IMR-90 (cell line): ENCODE measurements around the gene LIX1.

ENCODE experiments used
- CEBPB ChIP-seq: IDR thresholded peaks from 2 replicates; pipeline ENCODE4 v1.6.1; 2012; ENCODE audit warnings: low read depth, low read length, improper control_type of control experiment
- CTCF ChIP-seq: conservative IDR thresholded peaks from 2 replicates; pipeline ENCODE4 v1.5.1; 2012; ENCODE audit warnings: mild to moderate bottlenecking, low read depth, low read length, improper control_type of control experiment
- ELK1 ChIP-seq: fragments of 150-350 bp; IDR thresholded peaks from 2 replicates; pipeline ENCODE4 v1.6.1; 2016; ENCODE audit warnings: low read depth, mild to moderate bottlenecking, low read length, moderate library complexity, borderline replicate concordance
- FOS ChIP-seq: fragments of 150-350 bp; IDR thresholded peaks from 2 replicates; pipeline ENCODE4 v1.6.1; 2016; ENCODE audit warnings: low read depth, low read length
- MAFK ChIP-seq: IDR thresholded peaks from 2 replicates; pipeline ENCODE4 v1.6.1; 2012; ENCODE audit warnings: low read depth, low read length, improper control_type of control experiment
- MAZ ChIP-seq: IDR thresholded peaks from 2 replicates; pipeline ENCODE4 v1.6.1; 2012; ENCODE audit warnings: low read depth, mild to moderate bottlenecking, low read length, improper control_type of control experiment, moderate library complexity, borderline replicate concordance
- MXI1 ChIP-seq: IDR thresholded peaks from 2 replicates; pipeline ENCODE4 v1.6.1; 2012; ENCODE audit warnings: low read depth, mild to moderate bottlenecking, low read length, moderate library complexity, borderline replicate concordance
- NFE2L2 ChIP-seq: fragments of 150-350 bp; IDR thresholded peaks from 2 replicates; pipeline ENCODE4 v1.6.1; 2016; ENCODE audit warnings: low read depth, mild to moderate bottlenecking, low read length
- POLR2A ChIP-seq: IDR thresholded peaks from 2 replicates; pipeline ENCODE4 v1.6.1; 2012; ENCODE audit warnings: mild to moderate bottlenecking, low read depth, low read length
- RAD21 ChIP-seq: IDR thresholded peaks from 2 replicates; pipeline ENCODE4 v1.6.1; 2012; ENCODE audit warnings: low read length, improper control_type of control experiment
- RCOR1 ChIP-seq: IDR thresholded peaks from 2 replicates; pipeline ENCODE4 v1.6.1; 2012; ENCODE audit warnings: mild to moderate bottlenecking, low read length, improper control_type of control experiment; ENCODE audit not compliant: insufficient replicate concordance
- RFX5 ChIP-seq: IDR thresholded peaks from 2 replicates; pipeline ENCODE4 v1.8.0; 2012; ENCODE audit warnings: low read depth, mild to moderate bottlenecking, low read length, moderate library complexity
- SMC3 ChIP-seq: fragments of 150-350 bp; IDR thresholded peaks from 2 replicates; pipeline ENCODE4 v1.6.1; 2016; ENCODE audit warnings: low read depth, mild to moderate bottlenecking, antibody characterized with exemption, low read length, moderate library complexity

DNA sequence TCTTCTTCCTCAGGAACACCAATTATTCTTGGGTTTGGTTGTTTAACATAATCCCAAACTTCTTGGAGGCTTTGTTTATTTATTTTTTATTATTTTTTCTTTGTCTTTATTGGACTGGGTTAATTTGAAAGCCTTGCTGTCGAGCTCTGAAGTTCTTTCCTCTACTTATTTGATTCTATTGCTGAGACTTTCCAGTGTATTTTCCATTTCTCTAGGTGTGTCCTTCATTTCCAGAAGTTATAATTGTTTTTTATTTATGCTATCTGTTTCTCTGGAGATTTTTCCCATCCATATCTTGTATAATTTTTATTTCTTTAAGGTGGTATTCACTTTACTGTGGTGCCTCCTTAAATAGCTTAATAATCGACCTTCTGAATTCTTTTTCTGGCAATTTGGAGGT is 49.5 kb upstream of the LIX1 start:
- TF ChIP-seq CTCF = no peak
- TF ChIP-seq POLR2A = no peak
- TF ChIP-seq CEBPB = no peak
- TF ChIP-seq NFE2L2 = no peak
- no peak for TF ChIP-seq MAZ
- TF ChIP-seq RFX5 = no peak
- no peak for TF ChIP-seq MXI1
- no peak for TF ChIP-seq FOS
- no peak for TF ChIP-seq MAFK
- no peak for TF ChIP-seq RAD21
- TF ChIP-seq SMC3 = no peak
- no peak for TF ChIP-seq RCOR1
- no peak for TF ChIP-seq ELK1
